HK-2 (cell line): Measurements from ENCODE around the gene SLX4IP.
A peak's percentile ranks its signal among the peaks of the same experiment; 100 is the strongest.
"Not testable (repeated sequence)": the region's sequence is repeated elsewhere in the genome, so short reads cannot be mapped to it uniquely, and the experiment has no call there.

ENCODE experiments used
- DNase-seq: peaks from one replicate; pipeline ENCODE4 v3.0.0-alpha.2; 2018; ENCODE audit not compliant: unreplicated experiment

The SLX4IP gene

DNA sequence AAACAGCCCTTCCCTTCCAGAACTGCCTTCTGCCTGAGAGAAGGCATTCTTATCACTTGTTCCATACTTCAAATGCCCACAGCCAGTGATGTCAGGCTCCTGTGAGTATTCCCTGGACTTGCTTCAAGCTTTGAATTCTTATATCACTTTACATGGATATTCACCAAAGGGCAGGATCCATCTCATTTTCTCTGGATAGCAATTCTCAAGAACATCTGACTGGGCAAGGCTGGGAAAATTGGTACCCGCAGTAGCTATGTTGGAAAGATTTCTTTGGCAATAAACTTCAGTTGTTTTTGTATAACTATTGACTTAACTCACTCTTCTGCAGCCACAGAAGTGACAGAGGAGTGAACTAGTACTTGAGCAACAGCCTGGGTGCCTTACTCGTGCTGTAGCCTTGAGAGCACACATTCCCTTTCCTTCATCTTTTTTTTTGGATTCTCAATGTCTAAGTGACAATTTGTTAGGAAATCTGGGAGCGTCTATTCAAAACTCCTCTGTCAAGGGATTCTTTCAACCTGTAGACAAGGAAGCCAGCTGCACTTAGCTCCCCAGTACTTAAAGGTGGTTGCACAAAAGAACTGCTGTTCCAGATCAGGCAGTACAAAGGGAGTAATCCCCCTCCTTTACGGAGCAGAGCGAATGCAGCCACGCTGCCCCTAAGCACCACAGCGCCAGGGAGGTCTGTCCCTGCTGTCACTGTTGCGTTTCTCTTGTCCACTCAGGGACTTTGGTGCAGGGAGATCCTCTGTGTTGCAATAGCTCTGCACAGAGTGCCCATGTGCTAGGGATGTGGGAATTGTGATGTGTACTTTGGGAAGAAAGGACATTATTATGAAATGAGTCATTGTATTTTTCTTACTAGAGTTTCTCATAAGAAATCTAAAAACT is 169.1 kb downstream of the SLX4IP start:
- DNase-seq: peak; percentile 48

DNA sequence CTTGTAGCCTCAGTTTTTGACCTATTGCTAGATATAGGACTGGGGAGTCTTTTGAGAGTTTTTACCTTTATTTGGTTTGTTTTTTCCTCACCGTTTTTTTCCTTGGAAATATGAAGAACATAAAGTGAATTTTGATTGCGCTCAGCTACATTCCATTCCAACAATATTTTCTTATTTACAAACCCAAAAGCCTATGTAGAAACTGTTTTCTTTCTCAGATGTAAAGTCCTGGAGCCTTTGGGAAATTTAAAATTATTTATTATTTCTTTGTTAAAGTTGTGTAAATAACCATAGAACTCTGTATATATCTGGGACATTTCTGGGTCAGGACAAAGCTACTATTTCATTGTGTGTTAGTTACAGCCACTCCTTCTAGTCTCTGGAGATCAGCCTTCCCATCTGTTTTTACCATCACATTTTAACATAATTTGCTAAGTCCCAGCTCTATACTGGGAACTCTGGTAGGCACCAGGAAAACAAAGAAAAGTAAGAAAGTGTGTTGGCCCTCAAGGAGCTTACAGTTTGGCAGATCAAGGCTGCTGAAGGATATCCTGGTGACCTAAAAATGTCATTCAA is 169.8 kb downstream of the SLX4IP start:
- no peak for DNase-seq

DNA sequence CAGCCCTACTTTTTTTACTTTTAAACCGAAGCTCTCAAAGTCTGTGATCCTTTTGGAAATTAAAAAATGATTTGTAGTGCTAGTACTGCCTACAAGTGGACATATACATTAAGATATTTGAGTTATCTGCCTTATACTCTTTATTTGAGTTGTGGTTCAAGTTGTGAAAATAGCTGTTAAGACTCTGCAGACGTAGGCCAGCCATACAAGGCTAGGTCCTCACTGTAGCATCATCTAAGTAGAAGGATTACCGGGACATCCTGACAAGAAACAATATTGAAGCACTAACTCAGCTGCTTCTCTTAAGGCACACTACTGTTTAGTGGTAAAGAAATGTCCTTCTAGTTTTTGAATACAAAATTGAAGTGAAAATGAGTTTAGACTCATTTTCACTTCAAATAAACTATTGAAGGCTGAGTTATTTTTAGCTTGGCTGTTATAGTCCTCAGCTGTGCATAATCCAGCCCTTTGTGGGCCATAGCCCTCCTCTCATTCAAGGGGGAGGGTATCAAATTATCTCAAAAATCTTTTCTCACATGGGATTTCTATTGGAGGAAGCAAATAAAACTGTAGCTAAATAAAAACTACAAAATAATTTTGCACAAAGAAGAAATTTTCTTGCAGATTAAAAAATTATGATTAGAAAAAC is 170.6 kb downstream of the SLX4IP start:
- DNase-seq: no peak

DNA sequence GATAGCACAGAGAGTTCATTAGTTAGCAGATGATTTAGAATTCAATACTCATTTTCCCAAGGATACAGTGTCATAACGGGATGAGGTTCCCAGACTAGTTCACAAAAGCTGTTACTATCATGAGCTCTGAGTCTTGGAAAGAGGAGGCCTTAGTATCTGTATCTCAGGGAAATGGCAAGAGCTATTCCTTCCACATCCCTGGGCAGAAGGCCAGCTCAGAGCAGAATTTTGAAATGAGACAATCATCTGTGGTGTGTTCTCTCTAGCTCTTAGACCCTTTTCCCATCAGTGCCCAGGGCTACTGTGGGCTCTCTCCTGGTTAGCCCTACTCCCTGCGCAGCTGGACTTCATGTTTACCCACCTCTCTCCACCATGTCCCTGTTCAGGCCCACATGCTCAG is 174.2 kb downstream of the SLX4IP start:
- DNase-seq: no peak

DNA sequence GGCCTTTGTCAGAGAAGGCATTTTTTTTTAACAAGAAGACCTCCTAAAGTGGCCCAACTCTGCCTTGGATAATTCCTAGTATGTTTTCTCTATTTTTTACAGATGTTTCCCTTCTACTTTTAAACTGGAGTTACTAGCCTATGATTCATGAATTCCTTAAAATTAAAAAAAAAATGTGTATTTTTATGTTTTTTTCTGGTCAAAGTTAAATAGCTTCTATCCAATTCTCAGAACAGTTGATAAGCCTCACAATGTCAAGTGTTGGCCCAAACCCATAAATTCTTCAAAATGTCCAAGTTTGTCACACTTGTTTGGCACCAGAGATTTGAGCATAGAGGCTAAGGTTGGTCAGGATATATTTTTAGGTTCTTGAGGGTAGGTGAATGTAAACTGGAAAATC is 174.7 kb downstream of the SLX4IP start:
- no peak for DNase-seq

DNA sequence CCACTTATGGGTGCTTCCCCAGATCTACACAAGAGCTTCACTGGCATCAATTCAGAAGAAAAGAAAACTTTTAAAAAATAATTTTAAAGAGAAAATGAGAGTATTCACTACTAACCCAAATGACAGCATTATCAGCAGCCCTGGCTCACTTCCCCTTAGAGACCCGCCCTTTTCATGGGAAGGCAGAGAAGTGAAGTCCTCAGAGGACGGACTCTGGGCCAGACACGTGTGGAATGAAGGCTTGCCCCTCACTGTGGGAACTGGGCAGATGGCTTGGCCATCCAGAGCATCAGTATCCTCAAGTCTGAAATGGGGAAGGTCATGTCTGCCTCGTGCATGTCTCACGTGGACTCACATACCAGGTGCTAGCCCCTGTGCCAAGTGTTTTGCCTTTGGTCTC is 175.1 kb downstream of the SLX4IP start:
- DNase-seq: no peak

DNA sequence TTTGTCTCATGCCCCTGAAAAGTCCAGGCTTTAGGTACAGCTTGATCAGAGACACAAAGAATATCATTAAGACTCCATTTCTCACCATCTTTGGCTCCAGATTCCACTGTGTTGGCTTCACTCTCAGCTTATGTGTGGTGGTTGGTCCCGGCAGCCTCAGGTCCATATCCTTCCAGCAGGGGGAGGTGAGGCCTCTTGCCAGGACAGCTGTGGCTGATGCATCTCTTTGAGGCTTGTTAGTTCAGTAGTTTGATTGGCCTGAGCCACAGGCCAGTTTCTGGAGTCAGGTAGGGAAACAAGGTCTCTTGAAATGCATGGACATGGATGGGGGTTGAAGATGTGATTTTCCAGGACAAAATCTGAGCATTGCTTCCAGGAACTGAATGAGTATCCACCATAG is 176.3 kb downstream of the SLX4IP start:
- no peak for DNase-seq

- not testable (repeated sequence) for DNase-seq
Observed at GRCh38 chr20:10613426-10613825, 178.3 kb downstream of the SLX4IP start.

GRCh38 chr20:10613911-10614310 is 178.8 kb downstream of the SLX4IP start:
- no peak for DNase-seq

DNA sequence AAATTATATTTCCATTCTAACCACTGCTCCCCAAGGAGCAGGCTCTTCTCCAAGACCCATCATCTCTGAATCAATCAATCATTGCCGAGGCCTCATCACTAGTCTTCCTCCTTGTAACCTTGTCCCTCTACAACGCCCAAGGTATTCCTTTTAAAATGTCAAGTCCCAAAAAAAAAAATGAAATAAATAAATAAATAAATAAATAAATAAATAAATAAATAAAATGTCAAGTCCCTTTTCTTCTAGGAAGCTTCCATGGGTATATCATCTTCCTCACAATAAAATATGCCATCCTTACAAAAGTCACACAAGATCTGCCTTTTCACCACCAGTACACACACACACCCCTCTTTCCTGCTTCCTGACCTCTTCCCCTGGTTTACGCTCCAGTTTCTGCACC is 181.1 kb downstream of the SLX4IP start:
- no peak for DNase-seq

DNA sequence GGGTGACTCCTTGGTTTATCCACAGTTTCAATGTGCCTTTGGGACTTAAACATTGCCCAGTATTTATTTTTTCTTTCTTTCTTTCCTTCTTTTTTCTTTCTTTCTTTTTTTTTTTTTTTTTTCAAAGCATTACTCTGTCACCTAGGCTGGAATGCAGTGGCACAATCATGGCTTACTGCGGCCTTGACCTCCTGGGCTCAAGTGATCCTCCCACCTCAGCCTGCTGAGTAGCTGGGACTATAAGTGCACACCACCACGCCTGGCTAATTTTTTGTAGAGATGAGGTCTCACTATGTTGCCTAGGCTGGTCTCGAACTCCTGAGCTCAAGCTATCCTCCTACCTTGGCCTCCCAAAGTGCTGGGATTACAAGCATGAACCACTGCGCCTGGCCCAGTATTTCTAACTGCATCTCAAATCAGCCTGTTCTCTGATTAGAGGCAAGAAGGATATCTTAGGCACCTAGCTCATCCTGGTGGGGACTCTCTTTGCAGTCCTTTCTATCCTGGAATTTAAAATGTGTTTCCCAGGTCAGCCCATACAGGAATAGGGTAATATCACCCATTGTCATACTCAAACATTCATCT is 182.5 kb downstream of the SLX4IP start:
- not testable (repeated sequence) for DNase-seq

- no peak for DNase-seq
Observed at GRCh38 chr20:10618611-10619245, 183.6 kb downstream of the SLX4IP start.

GRCh38 chr20:10619427-10619826 is 184.3 kb downstream of the SLX4IP start:
- no peak for DNase-seq

GRCh38 chr20:10621149-10621548 is 186.0 kb downstream of the SLX4IP start:
- DNase-seq: no peak

DNA sequence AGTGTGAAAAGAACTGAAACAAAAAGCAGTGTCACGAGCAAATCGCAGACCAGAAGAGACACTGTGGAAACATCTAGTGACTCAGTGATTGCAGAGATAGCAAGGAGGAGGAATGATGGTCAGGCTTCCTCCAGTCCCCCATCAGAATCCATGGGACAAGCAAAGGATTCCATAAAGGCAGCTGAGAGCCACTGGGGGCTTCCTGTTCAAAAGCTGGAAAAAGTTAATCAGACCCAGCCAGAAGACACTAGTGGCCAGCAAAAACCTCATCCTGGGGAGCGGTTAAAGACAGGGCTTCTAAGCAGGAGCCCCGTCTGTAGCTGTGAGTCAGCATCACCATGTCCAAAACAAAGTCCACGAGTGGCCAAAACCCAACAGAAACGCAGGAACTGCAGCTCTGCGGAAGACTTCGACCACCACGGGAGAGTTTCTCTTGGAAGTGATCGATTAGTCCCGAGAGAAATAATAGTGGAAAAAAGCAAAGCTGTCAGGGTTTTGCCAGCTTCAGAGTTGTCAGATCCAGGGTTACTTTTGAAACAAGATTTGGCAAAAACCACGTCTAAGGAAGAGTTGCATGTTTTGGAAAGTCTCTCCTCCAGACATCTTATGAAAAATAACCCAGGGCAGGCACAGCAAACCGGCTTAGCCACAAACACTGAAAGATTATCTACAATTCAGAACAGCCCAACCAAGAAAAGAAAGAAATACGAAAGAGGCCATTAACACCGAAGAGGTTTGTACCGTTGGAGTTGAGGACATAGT is 187.7 kb downstream of the SLX4IP start:
- no peak for DNase-seq

DNA sequence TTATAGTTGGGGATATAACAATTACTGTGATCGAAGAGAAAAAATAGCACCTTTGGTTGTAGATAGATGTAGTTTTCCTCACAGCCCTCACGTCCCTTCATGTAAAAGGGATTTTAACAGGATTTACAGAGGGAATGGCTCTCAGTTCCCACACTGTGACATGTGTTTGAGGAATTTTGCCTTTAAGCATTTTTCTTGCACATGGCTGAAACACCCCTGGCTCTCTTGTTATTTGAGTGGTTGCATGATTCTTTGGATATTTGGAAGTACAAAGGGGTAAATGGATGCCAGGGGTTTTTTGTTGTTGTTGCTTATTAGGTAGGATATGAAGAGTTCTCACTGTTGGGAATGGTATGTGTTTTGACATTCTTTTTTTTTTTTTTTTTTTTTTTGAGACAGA is 190.5 kb downstream of the SLX4IP start:
- DNase-seq: no peak

- DNase-seq: no peak
Observed at GRCh38 chr20:10626896-10627295, 191.8 kb downstream of the SLX4IP start.

DNA sequence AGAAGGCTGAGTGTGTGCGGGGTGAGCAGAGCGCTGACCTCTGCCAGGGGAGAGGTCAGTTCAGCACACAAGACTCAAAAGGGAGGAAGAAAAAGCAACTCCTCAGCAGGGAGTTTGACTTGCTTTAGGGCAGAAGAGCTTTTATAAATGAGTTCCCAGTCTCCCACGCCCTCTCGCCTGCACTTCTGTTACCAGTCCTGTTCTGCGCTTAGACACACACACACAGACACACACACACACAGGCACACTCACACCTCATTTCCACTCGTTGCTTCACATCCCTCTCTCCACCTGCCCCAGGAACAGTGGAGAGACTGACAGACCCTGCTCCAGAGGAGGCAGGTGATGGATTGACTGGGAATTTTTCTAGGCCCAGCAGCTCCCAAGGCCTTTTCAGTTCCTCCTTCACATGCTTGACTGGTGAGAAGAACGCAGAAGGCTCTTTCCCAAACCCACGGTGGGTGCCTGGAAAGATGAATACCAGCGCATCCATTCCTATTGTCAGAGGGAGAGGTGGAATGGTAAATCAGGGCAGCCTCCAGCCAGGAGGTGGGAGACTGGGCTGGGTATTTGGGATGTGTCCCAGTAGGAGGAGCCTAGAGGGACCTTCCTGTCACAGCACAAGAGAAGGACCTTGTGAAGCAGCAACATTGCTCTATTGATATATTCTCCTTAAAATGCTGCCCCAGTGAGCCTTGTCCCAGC is 195.0 kb downstream of the SLX4IP start:
- no peak for DNase-seq

DNA sequence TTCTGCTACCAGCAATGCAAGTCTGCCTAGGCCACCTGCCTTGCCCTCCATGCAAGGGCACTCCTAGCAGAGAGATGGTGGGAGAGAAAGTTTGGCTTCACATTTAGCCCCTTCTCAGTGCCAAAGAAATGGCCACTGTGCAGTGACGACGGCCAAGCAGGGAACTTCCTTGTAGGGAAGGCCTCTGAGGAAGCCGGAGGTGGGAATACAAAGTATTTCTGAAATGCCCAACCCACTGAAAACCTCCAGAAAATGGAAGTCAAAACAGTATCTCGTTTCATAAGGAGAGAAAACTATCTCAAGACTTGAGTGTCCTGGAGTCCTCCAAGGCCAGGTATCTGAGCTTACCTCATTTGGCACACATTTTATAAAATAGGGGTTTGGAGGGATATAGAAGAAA is 196.0 kb downstream of the SLX4IP start:
- no peak for DNase-seq

GRCh38 chr20:10632721-10633509 is 197.8 kb downstream of the SLX4IP start:
- DNase-seq: no peak
